GM12872 (cell line): ENCODE measurements around the gene CAPZA2.

Experiments used
- CTCF ChIP-seq: IDR thresholded peaks from 3 replicates; pipeline ENCODE4 v1.5.1; 2011; ENCODE audit warnings: low read depth, mild to moderate bottlenecking, low read length, moderate library complexity; ENCODE audit not compliant: insufficient read depth

Gene CAPZA2

GRCh38 chr7:116918704-116919103, 56.3 kb downstream of the CAPZA2 start:
- no peak for TF ChIP-seq CTCF

- no peak for TF ChIP-seq CTCF
Measured at GRCh38 chr7:116920359-116920758, 58.0 kb downstream of the CAPZA2 start.

GRCh38 chr7:116922545-116922944, 60.2 kb downstream of the CAPZA2 start:
- no peak for TF ChIP-seq CTCF

GRCh38 chr7:116924741-116925140, 62.4 kb downstream of the CAPZA2 start:
- TF ChIP-seq CTCF, result no peak

- no peak for TF ChIP-seq CTCF
Measured at GRCh38 chr7:116929021-116929420, 66.6 kb downstream of the CAPZA2 start.

GRCh38 chr7:116929914-116930913, 67.8 kb downstream of the CAPZA2 start:
- TF ChIP-seq CTCF, result peak; percentile 93

GRCh38 chr7:116932566-116932965, 70.2 kb downstream of the CAPZA2 start:
- TF ChIP-seq CTCF, result no peak
